Adrenal gland (tissue), 12 donors: ENCODE data around the gene CELSR3. TPM values are rescaled to one million over a fixed set of nuclear protein-coding genes. Genes with fewer than 3 reads are reported as not detected.

Experiments used
- DNase-seq, 7 donors: peaks; one replicate each; pipeline ENCODE4 v3.0.0-alpha.2; 2019 to 2020
- H3K27ac ChIP-seq, 5 donors: fragments of 200-600 bp; sonication (generic) in 4 of 5; 1 replicate in 3 of 5; 2 replicates in 2 of 5; pipeline versions ENCODE4 v1.5.1 to v1.8.0; 2016 to 2020; ENCODE audit warnings: mild to moderate bottlenecking in 1 of 5
- H3K27me3 ChIP-seq: fragments of 200-600 bp; 2 replicates; pipeline ENCODE4 v1.8.0; 2021
- H3K36me3 ChIP-seq, 2 donors: fragments of 200-600 bp; replicated peaks in 1 of 2; 1 replicate in 1 of 2; 2 replicates in 1 of 2; pipeline versions ENCODE4 v1.5.1 to v1.8.0; 2018 to 2022
- H3K4me1 ChIP-seq, 2 donors: fragments of 200-600 bp; replicated peaks in 1 of 2; 1 replicate in 1 of 2; 2 replicates in 1 of 2; pipeline versions ENCODE4 v1.5.1 to v1.8.0; 2018 to 2021
- H3K4me3 ChIP-seq, 4 donors: fragments of 200-600 bp; sonication (generic) in 3 of 4; one replicate each; pipeline ENCODE4 v1.5.1; 2016 to 2018
- H3K9me3 ChIP-seq, 3 donors: fragments of 200-600 bp; sonication (generic) in 1 of 3; replicated peaks in 1 of 3; 1 replicate in 2 of 3; 2 replicates in 1 of 3; pipeline versions ENCODE4 v1.5.1 to v1.8.0; 2016 to 2021
- POLR2A ChIP-seq, 2 donors: fragments of 450-650 bp; IDR thresholded peaks; one replicate each; pipeline ENCODE4 v1.6.1; 2017; ENCODE audit warnings: antibody characterized with exemption in 2 of 2, mild to moderate bottlenecking in 2 of 2, moderate library complexity in 1 of 2
- WGBS, 4 donors: extraction: QIAGEN DNeasy Blood & Tissue Kit in 2 of 4; methylation state at CpG; one replicate each; pipeline versions ENCODE4 v1.1.5 to v1.1.7; 2013 to 2017; 5-methylcytosine and 5-hydroxymethylcytosine counted together
- intact Hi-C, 2 donors: fragments of 100-400 bp; cut with DNase I; formaldehyde crosslinking; loops; one replicate each; pipeline versions ENCODE4 v1.14.1 to v1.15.0; 2022 to 2023
- polyA plus RNA-seq, 3 donors: library from polyadenylated mRNA; stranded (reverse); fragments of 200-250 nt in 2 of 3; fragments of 350-450 nt in 1 of 3; fragmentation: Illumina TruSeq in 1 of 3; extraction: RNeasy Lipid Tissue Mini Kit (QIAGEN cat#74804) in 1 of 3; gene quantifications; one replicate each; pipeline ENCODE4 v1.2.3, GENCODE V29; 2013 to 2014
- total RNA-seq, 9 donors: library from RNA; depleted of rRNA in 4 of 9; stranded (reverse); fragments of >200 nt in 4 of 9; fragments of 120-200 nt in 1 of 9; fragmentation: NEBNext Ultra II Directional in 1 of 9; extraction: Animal tissue kit (Norgen Biotek cat#: 25700) in 1 of 9; gene quantifications; one replicate each; pipeline versions ENCODE4 v1.1.0 to v1.2.4, GENCODE V29; 2013 to 2023
- TF ChIP-seq, protein P1 (sequence below), 6 experiments: fragments of 450-650 bp in 4 of 6; fragments of 200-600 bp in 2 of 6; sonication (generic) in 1 of 6; IDR thresholded peaks; 1 replicate in 5 of 6; 2 replicates in 1 of 6; pipeline versions ENCODE4 v1.5.1 to v1.8.0; 2016 to 2021; ENCODE audit warnings: antibody characterized with exemption in 6 of 6, mild to moderate bottlenecking in 2 of 6, moderate library complexity in 1 of 6
- donor health status: healthy with polysubstance abuse.
- donor health status: Bipolar disorder and iron deficiency.
- donor health status: DM: yes; HTN: yes; CAD: no.
- donor health status: DM: no; HTN: no; CAD: no.
- donor health status: DM: no; HTN: no; CAD: no.
- donor health status: DM: yes; HTN: yes; CAD: no.

Gene CELSR3
- total and polyA plus RNA-seq, 12 donors = 0.78 to 23.5 (median 1.9) TPM

DNA sequence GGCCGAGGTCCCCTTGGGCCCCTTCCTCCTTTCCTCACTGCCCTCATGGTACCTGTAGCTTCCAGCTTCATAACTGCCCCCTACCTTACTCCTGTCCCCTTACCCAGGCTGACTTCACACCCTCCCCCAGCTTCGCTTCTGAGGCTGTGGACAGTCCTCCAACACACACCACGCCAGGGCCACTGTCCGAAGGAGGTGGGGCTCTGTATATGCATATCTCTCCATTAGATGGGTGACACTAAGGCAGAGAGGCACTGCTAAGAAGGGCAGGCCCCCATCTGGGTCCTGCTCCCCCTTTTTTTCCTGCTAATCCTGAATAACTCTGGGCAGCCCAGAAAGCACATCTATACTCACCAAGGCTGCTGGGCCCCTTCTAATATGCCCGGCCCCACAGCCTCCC is 66.5 kb downstream of the CELSR3 start:
- Histone ChIP-seq H3K27me3 (no peaks in the 10 kb centered on the region), H3K36me3 (peaks cover 0 to 30% of the 10 kb centered on the region in 2 donors), H3K4me1 (peaks cover 8 to 12% of the 10 kb centered on the region in 2 donors), H3K4me3 (no peak overlapping the region), H3K27ac (no peak overlapping the region), H3K9me3 (no peaks in the 10 kb centered on the region)
- 79 to 97% (median 85%) methylated on average over 4 to 5 of the region's 5 CpGs for WGBS, 4 donors
- TF ChIP-seq, protein P1, sequence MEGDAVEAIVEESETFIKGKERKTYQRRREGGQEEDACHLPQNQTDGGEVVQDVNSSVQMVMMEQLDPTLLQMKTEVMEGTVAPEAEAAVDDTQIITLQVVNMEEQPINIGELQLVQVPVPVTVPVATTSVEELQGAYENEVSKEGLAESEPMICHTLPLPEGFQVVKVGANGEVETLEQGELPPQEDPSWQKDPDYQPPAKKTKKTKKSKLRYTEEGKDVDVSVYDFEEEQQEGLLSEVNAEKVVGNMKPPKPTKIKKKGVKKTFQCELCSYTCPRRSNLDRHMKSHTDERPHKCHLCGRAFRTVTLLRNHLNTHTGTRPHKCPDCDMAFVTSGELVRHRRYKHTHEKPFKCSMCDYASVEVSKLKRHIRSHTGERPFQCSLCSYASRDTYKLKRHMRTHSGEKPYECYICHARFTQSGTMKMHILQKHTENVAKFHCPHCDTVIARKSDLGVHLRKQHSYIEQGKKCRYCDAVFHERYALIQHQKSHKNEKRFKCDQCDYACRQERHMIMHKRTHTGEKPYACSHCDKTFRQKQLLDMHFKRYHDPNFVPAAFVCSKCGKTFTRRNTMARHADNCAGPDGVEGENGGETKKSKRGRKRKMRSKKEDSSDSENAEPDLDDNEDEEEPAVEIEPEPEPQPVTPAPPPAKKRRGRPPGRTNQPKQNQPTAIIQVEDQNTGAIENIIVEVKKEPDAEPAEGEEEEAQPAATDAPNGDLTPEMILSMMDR (IDR thresholded peaks at IDR 0.05) = no peak
- TF ChIP-seq POLR2A (IDR thresholded peaks at IDR 0.05) = no peak
- DNase-seq = no peak
- intact Hi-C loops = no loop called here

DNA sequence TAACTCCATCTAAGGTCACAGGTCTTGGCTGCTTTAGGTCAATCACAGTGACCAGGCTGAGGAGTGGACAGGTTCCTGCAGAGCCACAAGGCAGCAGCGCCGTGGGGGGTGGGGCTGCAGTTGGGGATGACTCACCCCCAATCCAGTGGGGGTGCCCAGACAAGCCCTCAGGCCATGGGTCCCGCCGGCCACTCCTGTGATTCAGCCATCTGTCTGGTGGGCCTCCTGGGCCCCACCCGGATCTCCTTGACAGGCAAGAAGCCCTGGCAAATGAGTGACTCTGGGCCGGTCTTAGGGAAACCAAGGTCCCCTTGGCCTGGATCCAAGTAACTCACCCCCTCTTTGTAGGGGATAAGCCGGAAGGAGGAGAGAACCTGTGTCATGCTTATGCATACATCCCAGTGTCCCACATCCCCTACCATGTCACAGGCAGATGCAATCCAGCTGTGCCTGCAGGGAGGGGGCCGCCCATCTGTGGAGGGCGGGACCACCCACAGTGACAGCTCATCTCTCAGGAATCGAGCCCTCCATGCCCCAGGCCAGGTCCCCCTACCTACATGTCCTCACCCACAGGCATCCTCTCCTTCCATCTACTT is 67.1 kb downstream of the CELSR3 start:
- Histone ChIP-seq H3K4me3 (peak overlapping the region in 1 of 4 donors; percentile 43), H3K27me3 (no peaks in the 10 kb centered on the region), H3K4me1 (peaks cover 8 to 12% of the 10 kb centered on the region in 2 donors), H3K36me3 (peaks cover 0 to 25% of the 10 kb centered on the region in 2 donors), H3K27ac (peak overlapping the region in 1 of 5 donors; percentile 13), H3K9me3 (no peaks in the 10 kb centered on the region)
- intact Hi-C loops = no loop called here
- WGBS, 4 donors = 28 to 54% (median 36%) methylated on average over 5 to 10 of the region's 10 CpGs
- peak; percentile 51 to 81 (median 64) for DNase-seq
- TF ChIP-seq, protein P1 (IDR thresholded peaks at IDR 0.05) = no peak
- no peak for TF ChIP-seq POLR2A (IDR thresholded peaks at IDR 0.05)

DNA sequence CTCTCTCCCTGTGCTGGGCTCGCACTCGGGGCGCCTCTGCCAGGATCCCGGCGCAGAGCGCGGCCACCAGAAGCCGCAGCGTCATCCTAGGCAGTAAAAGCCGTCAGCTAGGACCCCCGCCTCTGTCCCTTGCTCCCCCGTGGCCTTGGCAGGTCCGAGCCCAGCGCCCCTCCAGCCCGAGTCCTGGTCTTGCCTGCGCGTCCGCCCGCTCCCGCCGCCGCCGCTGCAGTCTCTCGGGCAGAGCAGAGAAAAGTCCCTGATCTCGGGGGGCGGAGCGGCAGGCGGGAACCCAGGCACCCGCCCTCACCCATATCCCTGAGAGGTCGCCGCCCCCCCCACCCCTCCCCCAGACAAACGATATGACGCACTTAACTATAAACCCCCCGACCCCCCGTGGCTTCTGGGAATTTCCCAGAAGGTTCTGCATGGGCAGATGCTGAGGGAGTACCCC is 67.6 kb downstream of the CELSR3 start, which contains the start of gene COL7A1:
COL7A1 (minus strand) TSS at position 255 of the 451 bp plus-strand sequence; CDS start at position 85, 170 bp downstream.
- Histone ChIP-seq H3K4me1 (peaks cover 8 to 12% of the 10 kb centered on the region in 2 donors), H3K9me3 (no peaks in the 10 kb centered on the region), H3K4me3 (peak within 1 kb of the TSS in 1 of 4 donors; percentile 43), H3K27me3 (no peaks in the 10 kb centered on the region), H3K36me3 (peaks cover 0 to 19% of the 10 kb centered on the region in 2 donors), H3K27ac (peak within 1 kb of the TSS in 1 of 5 donors; percentile 13)
- TF ChIP-seq, protein P1 (IDR thresholded peaks at IDR 0.05) = no peak
- TF ChIP-seq POLR2A (IDR thresholded peaks at IDR 0.05) = no peak
- 0 to 8% (median 3%) methylated on average over 5 to 35 of the region's 35 CpGs for WGBS, 4 donors
- no peak for DNase-seq
- intact Hi-C loops = no loop called here

DNA sequence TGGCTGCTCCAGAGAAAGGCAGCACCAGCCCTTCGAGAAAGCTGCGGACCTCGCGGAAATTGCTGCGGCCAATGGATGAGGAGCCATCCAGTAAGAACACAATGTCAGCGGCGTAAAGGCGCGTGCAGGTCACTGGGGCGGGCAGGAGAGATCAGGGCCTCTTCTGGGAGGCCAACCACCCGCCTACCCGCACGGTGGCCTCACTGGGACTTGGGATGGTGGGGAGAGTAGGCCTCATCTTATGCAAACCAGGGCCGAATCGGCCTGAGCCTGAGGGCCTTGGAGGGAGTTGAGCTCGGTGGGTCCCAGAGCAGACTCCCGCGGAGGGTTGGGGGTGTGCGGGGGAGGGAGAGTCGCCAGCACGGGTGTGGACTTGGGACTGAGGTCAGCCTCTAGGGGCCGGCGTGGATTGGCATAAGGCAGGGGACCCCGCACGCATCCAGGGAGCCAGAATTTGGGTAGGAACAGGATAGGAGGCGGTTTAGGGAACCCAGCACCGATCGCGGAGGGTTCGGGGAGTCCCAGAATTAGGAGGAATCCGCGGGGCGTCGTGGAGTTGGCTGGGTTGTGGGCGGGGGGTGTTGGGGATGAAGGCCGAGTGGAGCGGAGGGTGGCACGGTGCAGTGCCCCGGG is 68.2 kb downstream of the CELSR3 start:
- TF ChIP-seq POLR2A (IDR thresholded peaks at IDR 0.05) = no peak
- TF ChIP-seq, protein P1 (IDR thresholded peaks at IDR 0.05) = no peak
- Histone ChIP-seq H3K36me3 (peaks cover 0 to 14% of the 10 kb centered on the region in 2 donors), H3K27ac (no peak overlapping the region), H3K4me3 (peak overlapping the region in 1 of 4 donors; percentile 43), H3K4me1 (peaks cover 8 to 12% of the 10 kb centered on the region in 2 donors), H3K9me3 (no peaks in the 10 kb centered on the region), H3K27me3 (no peaks in the 10 kb centered on the region)
- intact Hi-C loops = no loop called here
- no peak for DNase-seq
- 43 to 58% (median 49%) methylated on average over 29 to 39 of the region's 39 CpGs for WGBS, 4 donors
